NCI-H1930 (cell line): ENCODE results near the gene CYP3A5.

Experiments
- DNase-seq, 2 experiments: peaks; one replicate each; lab custom pipeline; 2025; lab: John Stamatoyannopoulos, UW

CYP3A5 gene

GRCh38 chr7:99615989-99616358 lies 63.8 kb downstream of the CYP3A5 start:
- DNase-seq: no peak

- no peak for DNase-seq
These were observed 65.3 kb downstream of the CYP3A5 start for GRCh38 chr7:99614495-99614894.

GRCh38 chr7:99607548-99607947 lies 72.2 kb downstream of the CYP3A5 start:
- DNase-seq: no peak

- DNase-seq: no peak
These were observed 73.3 kb downstream of the CYP3A5 start for GRCh38 chr7:99606531-99606930.

- no peak for DNase-seq
These were observed 74.3 kb downstream of the CYP3A5 start for GRCh38 chr7:99605527-99605926.

GRCh38 chr7:99601656-99602310 lies 78.0 kb downstream of the CYP3A5 start:
- no peak for DNase-seq

GRCh38 chr7:99599836-99600235 lies 80.0 kb downstream of the CYP3A5 start:
- DNase-seq: no peak
